Tibial nerve (tissue), 4 donors: Measurements from ENCODE around the gene ZNF385C. TPM values are rescaled to one million over a fixed set of nuclear protein-coding genes. Genes with fewer than 3 reads are reported as not detected.

Experiments used
- DNase-seq, 2 donors: peaks; one replicate each; pipeline ENCODE4 v3.0.0-alpha.2; 2019; ENCODE audit warnings: low spot score in 2 of 2
- H3K27ac ChIP-seq, 4 donors: fragments of 200-600 bp; sonication (generic) in 3 of 4; one replicate each; pipeline ENCODE4 v1.5.1; 2017 to 2019; ENCODE audit warnings: mild to moderate bottlenecking in 1 of 4
- H3K27me3 ChIP-seq, 2 donors: fragments of 200-600 bp; sonication (generic) in 1 of 2; one replicate each; pipeline versions ENCODE4 v1.5.1 to v1.6.0; 2017 to 2019
- H3K36me3 ChIP-seq, 3 donors: fragments of 200-600 bp; sonication (generic); one replicate each; pipeline ENCODE4 v1.5.1; 2018 to 2019
- H3K4me1 ChIP-seq, 4 donors: fragments of 200-600 bp; sonication (generic) in 3 of 4; one replicate each; pipeline ENCODE4 v1.5.1; 2017 to 2019
- H3K4me3 ChIP-seq, 4 donors: fragments of 200-600 bp; sonication (generic) in 3 of 4; one replicate each; pipeline ENCODE4 v1.5.1; 2017 to 2019; ENCODE audit warnings: mild to moderate bottlenecking in 1 of 4, moderate library complexity in 1 of 4
- H3K9me3 ChIP-seq, 4 donors: fragments of 200-600 bp; sonication (generic) in 3 of 4; one replicate each; pipeline ENCODE4 v1.5.1; 2017 to 2019
- EP300 ChIP-seq, 2 donors: sonication (generic); formaldehyde crosslinking; IDR thresholded peaks; one replicate each; pipeline ENCODE4 v1.6.1; 2017; ENCODE audit warnings: antibody characterized with exemption in 2 of 2, mild to moderate bottlenecking in 1 of 2
- POLR2A ChIP-seq, 2 donors: fragments of 450-650 bp; IDR thresholded peaks; one replicate each; pipeline ENCODE4 v1.6.1; 2017; ENCODE audit warnings: antibody characterized with exemption in 2 of 2, mild to moderate bottlenecking in 2 of 2, moderate library complexity in 2 of 2
- WGBS, 2 donors: methylation state at CpG; one replicate each; pipeline ENCODE4 v1.1.5; 2018; 5-methylcytosine and 5-hydroxymethylcytosine counted together
- total RNA-seq, 4 donors: library from RNA; depleted of rRNA; stranded (reverse); fragments of >200 nt; gene quantifications; one replicate each; pipeline ENCODE4 v1.1.0, GENCODE V29; 2016
- TF ChIP-seq, protein P1 (sequence below), 5 experiments: fragments of 200-600 bp in 3 of 5; fragments of 450-650 bp in 2 of 5; sonication (generic) in 3 of 5; IDR thresholded peaks; one replicate each; pipeline ENCODE4 v1.5.1; 2016 to 2019; ENCODE audit warnings: antibody characterized with exemption in 5 of 5, mild to moderate bottlenecking in 3 of 5, moderate library complexity in 2 of 5

The ZNF385C gene
- total RNA-seq, 4 donors from 2014 or later, result 0.20 to 1.5 TPM; not detected in 2

DNA sequence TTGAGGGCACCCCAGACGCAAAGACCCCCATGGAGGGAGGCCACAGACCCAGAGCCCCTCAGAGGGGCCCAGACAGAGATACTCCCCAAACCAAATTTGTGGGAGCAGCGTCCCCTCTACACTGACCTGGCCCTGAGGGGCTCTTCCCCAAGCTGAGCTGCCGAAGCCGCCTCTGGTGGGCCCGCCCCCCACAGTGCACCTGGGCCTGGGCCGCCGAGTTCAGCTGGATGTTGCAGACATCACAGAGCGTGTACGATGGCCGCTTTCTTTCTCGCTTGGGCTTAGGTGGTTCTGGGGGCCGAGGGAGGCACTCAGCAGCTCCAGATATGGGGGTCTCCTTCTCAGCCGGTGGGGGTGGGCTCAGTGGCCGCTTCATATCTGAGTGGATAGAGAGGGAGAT, 35.6 kb downstream of the ZNF385C start:
- Histone ChIP-seq H3K4me3 (no peak overlapping the region), H3K9me3 (no peaks in the 10 kb centered on the region), H3K27me3 (peaks cover 0 to 3% of the 10 kb centered on the region in 2 donors), H3K27ac (no peak overlapping the region), H3K36me3 (no peaks in the 10 kb centered on the region), H3K4me1 (no peaks in the 10 kb centered on the region)
- DNase-seq, result no peak
- TF ChIP-seq EP300 (IDR thresholded peaks at IDR 0.05), result no peak
- no peak for TF ChIP-seq POLR2A (IDR thresholded peaks at IDR 0.05)
- TF ChIP-seq, protein P1, sequence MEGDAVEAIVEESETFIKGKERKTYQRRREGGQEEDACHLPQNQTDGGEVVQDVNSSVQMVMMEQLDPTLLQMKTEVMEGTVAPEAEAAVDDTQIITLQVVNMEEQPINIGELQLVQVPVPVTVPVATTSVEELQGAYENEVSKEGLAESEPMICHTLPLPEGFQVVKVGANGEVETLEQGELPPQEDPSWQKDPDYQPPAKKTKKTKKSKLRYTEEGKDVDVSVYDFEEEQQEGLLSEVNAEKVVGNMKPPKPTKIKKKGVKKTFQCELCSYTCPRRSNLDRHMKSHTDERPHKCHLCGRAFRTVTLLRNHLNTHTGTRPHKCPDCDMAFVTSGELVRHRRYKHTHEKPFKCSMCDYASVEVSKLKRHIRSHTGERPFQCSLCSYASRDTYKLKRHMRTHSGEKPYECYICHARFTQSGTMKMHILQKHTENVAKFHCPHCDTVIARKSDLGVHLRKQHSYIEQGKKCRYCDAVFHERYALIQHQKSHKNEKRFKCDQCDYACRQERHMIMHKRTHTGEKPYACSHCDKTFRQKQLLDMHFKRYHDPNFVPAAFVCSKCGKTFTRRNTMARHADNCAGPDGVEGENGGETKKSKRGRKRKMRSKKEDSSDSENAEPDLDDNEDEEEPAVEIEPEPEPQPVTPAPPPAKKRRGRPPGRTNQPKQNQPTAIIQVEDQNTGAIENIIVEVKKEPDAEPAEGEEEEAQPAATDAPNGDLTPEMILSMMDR (IDR thresholded peaks at IDR 0.05), result no peak
- WGBS, 2 donors, result 82 to 87% methylated on average over 3 to 11 of the region's 14 CpGs

DNA sequence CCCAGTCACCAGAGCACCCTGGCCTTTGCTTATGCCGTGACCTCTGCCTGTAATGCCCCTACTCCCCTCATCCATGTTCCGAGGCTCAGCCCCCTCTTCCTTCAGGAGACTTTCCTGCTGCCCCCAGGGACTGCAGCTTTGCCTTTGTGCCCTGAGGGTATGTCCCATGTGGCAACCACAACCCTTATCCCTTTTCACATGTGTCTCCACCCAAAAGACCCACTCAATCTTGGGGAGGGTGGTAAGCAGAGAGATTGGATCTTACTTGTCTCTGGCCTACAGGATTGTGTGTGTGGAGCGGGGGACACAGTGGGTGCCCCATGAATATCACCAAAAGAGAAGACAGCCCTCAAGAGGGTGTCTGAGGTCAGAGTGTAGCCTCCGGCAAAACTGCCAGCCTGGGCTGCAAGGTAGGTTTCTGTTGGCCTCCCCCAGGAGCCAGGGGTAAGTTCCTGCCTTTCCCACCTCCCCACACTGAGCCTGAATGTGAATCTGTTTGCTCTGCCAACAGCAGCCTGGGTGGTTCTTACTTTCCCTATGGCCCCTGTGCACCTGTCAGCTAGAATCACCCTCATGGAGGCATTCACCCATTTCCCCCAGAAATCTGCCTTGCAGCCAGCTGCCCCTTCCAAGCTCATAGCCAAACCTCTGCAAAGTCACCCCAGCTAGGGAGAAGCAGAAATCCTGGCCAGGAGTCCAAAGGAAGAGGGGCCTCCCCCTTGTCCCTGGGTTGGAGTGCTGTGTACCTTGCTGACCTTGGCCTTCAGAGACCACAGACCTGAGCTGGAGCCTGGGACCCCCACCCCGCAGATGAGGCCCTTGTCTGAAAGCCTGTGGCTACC, 36.4 kb downstream of the ZNF385C start:
- Histone ChIP-seq H3K4me1 (no peaks in the 10 kb centered on the region), H3K9me3 (no peaks in the 10 kb centered on the region), H3K27me3 (peaks cover 0 to 3% of the 10 kb centered on the region in 2 donors), H3K4me3 (no peak overlapping the region), H3K27ac (no peak overlapping the region), H3K36me3 (no peaks in the 10 kb centered on the region)
- DNase-seq, result no peak
- no peak for TF ChIP-seq EP300 (IDR thresholded peaks at IDR 0.05)
- TF ChIP-seq, protein P1 (IDR thresholded peaks at IDR 0.05), result no peak
- TF ChIP-seq POLR2A (IDR thresholded peaks at IDR 0.05), result no peak
- 56 to 69% methylated on average over 5 of the region's 5 CpGs for WGBS, 2 donors

DNA sequence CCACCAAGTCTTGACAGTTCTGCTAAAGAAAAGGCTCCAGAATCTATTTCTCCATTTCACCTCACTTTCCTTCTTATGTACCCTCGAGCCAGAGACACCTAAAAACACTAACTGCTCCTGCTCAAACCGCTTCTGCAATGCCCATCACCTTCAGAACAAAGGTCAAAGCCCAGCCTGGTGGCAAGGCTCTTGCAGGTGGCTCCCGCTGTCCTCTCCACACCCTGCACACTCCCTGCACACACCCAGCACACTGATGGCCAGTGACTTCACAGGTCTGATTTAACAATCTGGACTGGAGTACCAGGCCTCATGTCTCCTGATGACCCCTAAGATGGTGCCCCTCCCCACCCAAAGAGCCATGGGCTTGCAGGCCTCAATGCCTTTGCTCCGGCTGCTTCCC, 38.0 kb downstream of the ZNF385C start:
- Histone ChIP-seq H3K4me1 (no peaks in the 10 kb centered on the region), H3K27me3 (peaks cover 0 to 4% of the 10 kb centered on the region in 2 donors), H3K4me3 (no peak overlapping the region), H3K9me3 (no peaks in the 10 kb centered on the region), H3K27ac (no peak overlapping the region), H3K36me3 (no peaks in the 10 kb centered on the region)
- TF ChIP-seq, protein P1 (IDR thresholded peaks at IDR 0.05), result no peak
- TF ChIP-seq EP300 (IDR thresholded peaks at IDR 0.05), result no peak
- TF ChIP-seq POLR2A (IDR thresholded peaks at IDR 0.05), result no peak
- WGBS, 2 donors, result 89 to 90% methylated on average over 4 of the region's 4 CpGs
- DNase-seq, result no peak

DNA sequence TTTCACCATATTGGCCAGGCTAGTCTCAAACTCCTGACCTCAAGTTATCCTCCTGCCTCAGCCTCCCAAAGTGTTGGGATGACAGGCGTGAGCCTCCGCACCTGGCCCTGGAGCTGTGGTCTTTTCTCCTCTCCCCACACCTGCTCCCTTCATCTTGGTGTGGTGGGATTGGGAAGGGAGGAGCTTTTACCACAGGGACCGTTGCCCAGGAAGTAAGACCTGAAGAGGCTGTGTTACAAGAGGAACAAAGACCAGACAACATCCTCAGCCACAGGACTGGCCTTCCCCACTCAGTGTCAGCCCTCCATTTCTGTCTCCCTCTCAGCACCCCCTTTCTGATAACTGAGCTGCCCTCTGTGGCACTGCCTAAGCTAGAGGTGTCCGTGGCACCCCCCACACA, 38.5 kb downstream of the ZNF385C start:
- H3K9me3 ChIP-seq, result no peaks in the 10 kb centered on the region
- WGBS, 2 donors, result 71 to 73% methylated on average over 4 of the region's 4 CpGs
- DNase-seq, result no peak
- TF ChIP-seq EP300 (IDR thresholded peaks at IDR 0.05) (no peak), POLR2A (IDR thresholded peaks at IDR 0.05) (no peak)
- TF ChIP-seq, protein P1 (IDR thresholded peaks at IDR 0.05), result no peak
- H3K27ac ChIP-seq, result no peak overlapping the region
- peaks cover 0 to 8% of the 10 kb centered on the region in 2 donors for H3K27me3 ChIP-seq
- H3K4me1 ChIP-seq, result no peaks in the 10 kb centered on the region
- no peak overlapping the region for H3K4me3 ChIP-seq
- H3K36me3 ChIP-seq, result no peaks in the 10 kb centered on the region

DNA sequence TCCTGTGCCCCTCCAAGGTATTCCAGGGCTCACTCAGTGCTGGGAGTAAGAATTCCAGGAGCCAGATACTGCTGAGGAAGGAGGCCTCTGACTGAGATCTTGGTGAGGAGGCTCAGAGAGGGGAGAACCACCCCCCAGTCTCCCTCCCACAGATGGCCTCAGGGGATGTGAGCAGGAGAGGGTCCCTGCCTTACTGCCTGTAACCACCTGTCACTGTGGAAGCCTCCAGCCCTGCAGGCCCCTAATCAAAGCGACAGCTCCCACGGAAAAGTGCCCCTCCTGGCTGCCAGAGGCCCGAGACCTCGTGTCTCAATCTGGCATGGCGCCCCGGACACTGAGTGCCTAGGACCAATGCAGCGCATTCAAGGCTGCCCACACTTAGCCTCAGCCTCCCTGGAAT, 40.2 kb downstream of the ZNF385C start:
- no peaks in the 10 kb centered on the region for H3K9me3 ChIP-seq
- no peak for DNase-seq
- 30 to 78% methylated on average over 2 to 7 of the region's 7 CpGs for WGBS, 2 donors
- H3K27me3 ChIP-seq, result peaks cover 0 to 24% of the 10 kb centered on the region in 2 donors
- H3K4me1 ChIP-seq, result no peaks in the 10 kb centered on the region
- no peak for TF ChIP-seq POLR2A (IDR thresholded peaks at IDR 0.05)
- TF ChIP-seq, protein P1 (IDR thresholded peaks at IDR 0.05), result no peak
- no peak for TF ChIP-seq EP300 (IDR thresholded peaks at IDR 0.05)
- no peaks in the 10 kb centered on the region for H3K36me3 ChIP-seq
- H3K27ac ChIP-seq, result no peak overlapping the region
- H3K4me3 ChIP-seq, result no peak overlapping the region
